ENCODE measurements around the gene ATP5IF1.

The ATP5IF1 gene

DNA sequence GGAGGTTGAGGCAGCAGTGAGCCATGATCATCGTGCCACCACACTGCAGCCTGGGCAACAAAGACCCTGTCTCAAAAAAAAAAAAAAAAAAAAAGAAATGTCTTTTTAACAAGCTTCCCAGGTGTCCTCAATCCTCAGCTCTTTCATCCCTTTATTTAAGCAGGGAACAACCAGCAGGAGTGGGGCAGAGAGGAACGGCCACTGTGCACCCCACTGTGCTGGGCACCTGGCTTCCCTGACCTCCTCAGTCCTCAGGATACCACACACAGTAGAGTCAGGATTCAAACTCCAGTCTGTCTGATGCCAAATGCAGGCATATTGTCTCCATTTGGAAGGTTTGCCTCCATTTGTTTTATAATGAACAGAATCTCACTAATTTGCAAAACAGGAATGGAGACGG, 39.6 kb upstream of the ATP5IF1 start:
- Histone ChIP-seq H3K79me2 (ENCODE audit: insufficient read depth, low read length) (no peaks in the 10 kb centered on the region), H3K27me3 (ENCODE audit: insufficient read depth, low read length, poor library complexity, severe bottlenecking) (no peaks in the 10 kb centered on the region), H3F3A (ENCODE audit: low read depth) (0 out of 2 replicates have a peak, but pooled peaks cover 3% of the 10 kb centered on the region), H2AFZ (ENCODE audit: low read length) (no peak overlapping the region), H3K4me1 (ENCODE audit: insufficient read depth, low read length, poor library complexity, severe bottlenecking) (peaks cover 40% of the 10 kb centered on the region), H3K9me3 (ENCODE audit: insufficient read depth, low read depth, low read length) (no peaks in the 10 kb centered on the region; the same call in 1 of the 2 replicates), H3K36me3 (ENCODE audit: insufficient read depth, low read length) (peaks cover 34% of the 10 kb centered on the region), H3K9ac (ENCODE audit: low read depth, low read length, poor library complexity, severe bottlenecking) (no peak overlapping the region), H4K20me1 (ENCODE audit: insufficient read depth, low read length, poor library complexity, severe bottlenecking) (no peaks in the 10 kb centered on the region), H3K4me2 (ENCODE audit: low read depth, low read length, poor library complexity, severe bottlenecking) (no peak overlapping the region), H3K4me3 (ENCODE audit: low read length, poor library complexity, severe bottlenecking) (no peak overlapping the region), H3K9me2 (replicated peaks; ENCODE audit: low read depth, low read length) (no peaks in the 10 kb centered on the region)
- TF ChIP-seq EZH2phosphoT487 (IDR thresholded peaks at IDR 0.05; ENCODE audit: borderline replicate concordance): no peak
- TF ChIP-seq, protein P1, sequence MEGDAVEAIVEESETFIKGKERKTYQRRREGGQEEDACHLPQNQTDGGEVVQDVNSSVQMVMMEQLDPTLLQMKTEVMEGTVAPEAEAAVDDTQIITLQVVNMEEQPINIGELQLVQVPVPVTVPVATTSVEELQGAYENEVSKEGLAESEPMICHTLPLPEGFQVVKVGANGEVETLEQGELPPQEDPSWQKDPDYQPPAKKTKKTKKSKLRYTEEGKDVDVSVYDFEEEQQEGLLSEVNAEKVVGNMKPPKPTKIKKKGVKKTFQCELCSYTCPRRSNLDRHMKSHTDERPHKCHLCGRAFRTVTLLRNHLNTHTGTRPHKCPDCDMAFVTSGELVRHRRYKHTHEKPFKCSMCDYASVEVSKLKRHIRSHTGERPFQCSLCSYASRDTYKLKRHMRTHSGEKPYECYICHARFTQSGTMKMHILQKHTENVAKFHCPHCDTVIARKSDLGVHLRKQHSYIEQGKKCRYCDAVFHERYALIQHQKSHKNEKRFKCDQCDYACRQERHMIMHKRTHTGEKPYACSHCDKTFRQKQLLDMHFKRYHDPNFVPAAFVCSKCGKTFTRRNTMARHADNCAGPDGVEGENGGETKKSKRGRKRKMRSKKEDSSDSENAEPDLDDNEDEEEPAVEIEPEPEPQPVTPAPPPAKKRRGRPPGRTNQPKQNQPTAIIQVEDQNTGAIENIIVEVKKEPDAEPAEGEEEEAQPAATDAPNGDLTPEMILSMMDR (conservative IDR thresholded peaks at IDR 0.05; ENCODE audit: low read length): no peak

DNA sequence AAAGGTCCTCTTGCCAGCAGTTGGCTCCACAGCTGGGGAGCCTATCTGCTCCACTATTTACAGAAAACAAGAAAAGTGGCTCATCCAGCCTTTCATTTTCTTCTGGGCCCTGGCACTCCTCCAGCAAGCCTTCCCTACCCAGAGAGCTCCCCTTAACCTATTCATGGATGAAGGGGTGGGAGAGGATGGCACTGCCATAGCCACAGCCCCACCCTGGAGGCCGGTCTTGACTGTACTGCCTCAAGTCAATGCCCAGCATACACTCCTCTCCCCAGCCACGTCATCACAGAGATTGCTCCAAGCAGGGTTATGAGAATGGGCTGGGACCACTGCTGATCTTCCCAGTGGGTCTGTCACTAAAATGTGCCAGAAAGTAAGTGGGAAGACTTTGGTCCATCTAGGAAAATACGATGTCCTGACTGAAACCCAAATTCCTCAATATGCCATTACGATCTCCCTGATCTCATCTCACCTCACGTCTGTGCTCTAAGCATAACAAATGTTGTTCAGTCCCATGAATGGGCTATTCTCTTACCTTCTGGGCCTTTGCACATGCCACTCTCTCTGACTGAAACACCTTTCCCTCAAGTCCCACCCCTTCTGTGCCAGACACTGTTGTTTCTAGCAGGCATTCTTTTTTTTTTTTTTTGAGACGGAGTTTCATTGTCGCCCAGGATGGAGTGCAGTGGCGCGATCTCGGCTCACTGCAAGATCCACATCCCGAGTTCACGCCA, 38.1 kb upstream of the ATP5IF1 start:
- Histone ChIP-seq H3K9me2 (replicated peaks; ENCODE audit: low read depth, low read length) (no peaks in the 10 kb centered on the region), H3K27me3 (ENCODE audit: insufficient read depth, low read length, poor library complexity, severe bottlenecking) (no peaks in the 10 kb centered on the region), H4K20me1 (ENCODE audit: insufficient read depth, low read length, poor library complexity, severe bottlenecking) (no peaks in the 10 kb centered on the region), H3K9ac (ENCODE audit: low read depth, low read length, poor library complexity, severe bottlenecking) (no peak overlapping the region), H3K36me3 (ENCODE audit: insufficient read depth, low read length) (peaks cover 41% of the 10 kb centered on the region), H2AFZ (ENCODE audit: low read length) (no peak overlapping the region), H3K4me3 (ENCODE audit: low read length, poor library complexity, severe bottlenecking) (no peak overlapping the region), H3F3A (ENCODE audit: low read depth) (0 out of 2 replicates have a peak, but pooled peaks cover 3% of the 10 kb centered on the region), H3K79me2 (ENCODE audit: insufficient read depth, low read length) (no peaks in the 10 kb centered on the region), H3K4me2 (ENCODE audit: low read depth, low read length, poor library complexity, severe bottlenecking) (no peak overlapping the region), H3K9me3 (ENCODE audit: insufficient read depth, low read depth, low read length) (no peaks in the 10 kb centered on the region; the same call in 1 of the 2 replicates), H3K4me1 (ENCODE audit: insufficient read depth, low read length, poor library complexity, severe bottlenecking) (peaks cover 40% of the 10 kb centered on the region)
- TF ChIP-seq, protein P1 (conservative IDR thresholded peaks at IDR 0.05; ENCODE audit: low read length): no peak
- no peak for TF ChIP-seq EZH2phosphoT487 (IDR thresholded peaks at IDR 0.05; ENCODE audit: borderline replicate concordance)

GRCh38 chr1:28199328-28200233, 36.3 kb upstream of the ATP5IF1 start:
- no peaks in the 10 kb centered on the region for H3K79me2 ChIP-seq (ENCODE audit: insufficient read depth, low read length)
- peaks cover 58% of the 10 kb centered on the region for H3K36me3 ChIP-seq (ENCODE audit: insufficient read depth, low read length)
- no peaks in the 10 kb centered on the region; the same call in 1 of the 2 replicates for H3K9me3 ChIP-seq (ENCODE audit: insufficient read depth, low read depth, low read length)
- H3K4me3 ChIP-seq (ENCODE audit: low read length, poor library complexity, severe bottlenecking): no peak overlapping the region
- H3K4me1 ChIP-seq (ENCODE audit: insufficient read depth, low read length, poor library complexity, severe bottlenecking): peaks cover 40% of the 10 kb centered on the region
- no peak overlapping the region for H2AFZ ChIP-seq (ENCODE audit: low read length)
- no peaks in the 10 kb centered on the region for H4K20me1 ChIP-seq (ENCODE audit: insufficient read depth, low read length, poor library complexity, severe bottlenecking)
- no peaks in the 10 kb centered on the region for H3K27me3 ChIP-seq (ENCODE audit: insufficient read depth, low read length, poor library complexity, severe bottlenecking)
- H3K9me2 ChIP-seq (replicated peaks; ENCODE audit: low read depth, low read length): no peaks in the 10 kb centered on the region
- no peak for TF ChIP-seq EZH2phosphoT487 (IDR thresholded peaks at IDR 0.05; ENCODE audit: borderline replicate concordance)
- TF ChIP-seq, protein P1 (conservative IDR thresholded peaks at IDR 0.05; ENCODE audit: low read length): no peak
- no peak overlapping the region for H3K9ac ChIP-seq (ENCODE audit: low read depth, low read length, poor library complexity, severe bottlenecking)
- 0 out of 2 replicates have a peak, but pooled peaks cover 3% of the 10 kb centered on the region for H3F3A ChIP-seq (ENCODE audit: low read depth)
- H3K4me2 ChIP-seq (ENCODE audit: low read depth, low read length, poor library complexity, severe bottlenecking): peak overlapping the region; percentile 39
